K562 (cell line): ENCODE measurements around the gene KMT2E. TPM values are rescaled to one million over a fixed set of nuclear protein-coding genes. Genes with fewer than 3 reads are reported as not detected.

Source experiments
- AFF1 ChIP-seq, 2 experiments: fragments of 450-650 bp; IDR thresholded peaks; 2 replicates each; pipeline ENCODE4 v1.6.1; 2018; ENCODE audit warnings: mild to moderate bottlenecking in 2 of 2, low read depth in 1 of 2; ENCODE audit not compliant: partially characterized antibody in 2 of 2
- FOSL1 ChIP-seq: fragments of 200-800 bp; sonication (Bioruptor generic); conservative IDR thresholded peaks from 2 replicates; pipeline ENCODE4 v1.6.1; 2016; ENCODE audit warnings: missing genetic modification characterization, missing compliant biosample characterization
- MTA2 ChIP-seq: fragments of 450-650 bp; IDR thresholded peaks from 2 replicates; pipeline ENCODE4 v1.6.1; 2016; ENCODE audit warnings: low read depth
- NFIX ChIP-seq: fragments of 250-450 bp; sonication (Bioruptor Pico); IDR thresholded peaks from 2 replicates; pipeline ENCODE4 v1.4.0; 2020; ENCODE audit warnings: low read depth, mild to moderate bottlenecking, moderate library complexity
- TGIF2 ChIP-seq: sonication (generic); formaldehyde crosslinking; IDR thresholded peaks from 2 replicates; pipeline ENCODE4 v1.8.1; 2022; ENCODE audit warnings: mild to moderate bottlenecking, missing genetic modification reagents, moderate library complexity
- ZNF212 ChIP-seq: fragments of 450-650 bp; formaldehyde crosslinking; IDR thresholded peaks from 2 replicates; pipeline ENCODE4 v1.4.0; 2020; ENCODE audit warnings: mild to moderate bottlenecking
- ZNF449 ChIP-seq: fragments of 250-450 bp; sonication (Bioruptor Pico); IDR thresholded peaks from 2 replicates; pipeline ENCODE4 v1.8.0; 2022; ENCODE audit warnings: moderate library complexity, mild to moderate bottlenecking, inconsistent platforms
- polyA plus RNA-seq, 8 experiments: library from polyadenylated mRNA; depleted of rRNA in 4 of 8; stranded (reverse) in 5 of 8; unstranded in 3 of 8; fragments of >200 nt; fragmentation: Nextera tagmentation in 2 of 8; fragmentation: Illumina TruSeq in 1 of 8; extraction: Ambion mirVana in 2 of 8; extraction: Trizol in 1 of 8; gene quantifications; 2 replicates each; pipeline versions ENCODE4 v1.2.1 to v1.2.3, GENCODE V29; 2011 to 2014; ENCODE audit warnings: inconsistent platforms in 1 of 8, missing spikeins in 1 of 8
- total RNA-seq, 7 experiments: library from RNA; depleted of rRNA in 6 of 7; stranded (reverse); fragments of >200 nt in 6 of 7; fragmentation: Illumina TruSeq in 2 of 7; extraction: Trizol in 2 of 7; gene quantifications; 2 replicates each; pipeline versions ENCODE4 v1.2.1 to v1.2.3, GENCODE V29; 2011 to 2021; ENCODE audit warnings: low replicate concordance in 1 of 7
- TF ChIP-seq, protein P1 (sequence below): fragments of 450-650 bp; IDR thresholded peaks from 2 replicates; pipeline ENCODE4 v1.6.1; 2016; ENCODE audit warnings: low read depth, mild to moderate bottlenecking, moderate library complexity

The KMT2E gene
- total and polyA plus RNA-seq, 9 of the 15 experiments (the other 6 are each of a cell fraction or from before 2014, with no cell fraction given) = 8.9 to 55.3 (median 38.1) TPM

DNA sequence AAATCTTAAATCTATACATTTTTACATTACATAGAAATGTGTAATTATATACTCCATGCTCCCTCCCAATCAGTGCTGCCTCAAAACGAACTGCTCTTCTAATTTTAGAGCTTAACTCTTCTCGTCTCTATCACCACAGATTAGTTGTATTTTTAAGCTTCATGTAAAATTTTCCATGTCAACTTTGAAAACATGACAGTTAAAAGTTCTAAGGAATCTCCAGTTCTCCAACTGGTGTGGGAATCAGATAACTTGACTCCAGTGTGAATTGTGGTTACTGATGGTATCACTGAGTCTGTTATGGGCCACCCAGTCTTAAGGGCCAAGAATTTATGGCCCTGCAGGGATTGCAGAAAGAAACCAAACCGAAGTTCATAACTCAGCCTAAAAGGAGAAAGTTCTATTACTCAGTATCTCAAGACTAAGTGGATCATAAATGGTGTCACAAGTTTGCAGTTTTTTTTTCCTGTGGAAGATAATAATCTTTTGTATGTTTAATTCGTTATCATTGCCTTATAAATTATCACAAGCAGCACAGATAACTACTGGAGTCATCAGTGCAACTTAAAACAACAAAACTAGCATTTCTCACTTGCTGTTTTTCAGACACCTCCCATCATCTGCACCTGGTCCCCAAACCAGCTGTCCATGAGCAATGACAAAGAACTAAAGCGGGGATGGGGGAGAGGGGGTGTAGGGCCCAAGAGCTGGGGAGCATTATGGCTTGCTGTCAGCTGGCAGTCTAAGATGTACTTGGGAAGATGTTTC, 31.5 kb upstream of the KMT2E start (continued):
- no peak for TF ChIP-seq ZNF449 (CRISPR knock-in tag)
- no peak for TF ChIP-seq ZNF212 (CRISPR knock-in tag)
- TF ChIP-seq, protein P1, sequence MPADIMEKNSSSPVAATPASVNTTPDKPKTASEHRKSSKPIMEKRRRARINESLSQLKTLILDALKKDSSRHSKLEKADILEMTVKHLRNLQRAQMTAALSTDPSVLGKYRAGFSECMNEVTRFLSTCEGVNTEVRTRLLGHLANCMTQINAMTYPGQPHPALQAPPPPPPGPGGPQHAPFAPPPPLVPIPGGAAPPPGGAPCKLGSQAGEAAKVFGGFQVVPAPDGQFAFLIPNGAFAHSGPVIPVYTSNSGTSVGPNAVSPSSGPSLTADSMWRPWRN = peak; percentile 66; the same call in 1 of the 2 replicates
- peak in 1 of 2 experiments; percentile 14 for TF ChIP-seq AFF1 (IDR thresholded peaks at IDR 0.05; ENCODE audit: low read depth in 1 of 2, partially characterized antibody in 2 of 2)
- no peak for TF ChIP-seq NFIX (CRISPR knock-in tag)
- 0 out of 2 replicates have a peak, but pooled peaks have one; percentile 31 for TF ChIP-seq MTA2
- no peak for TF ChIP-seq TGIF2 (CRISPR knock-in tag)
- peak; percentile 46 for TF ChIP-seq FOSL1 (tag)
